HEK293T (cell line): ENCODE measurements around the gene GLB1L3.
"Not testable (repeated sequence)": the region's sequence is repeated elsewhere in the genome, so short reads cannot be mapped to it uniquely, and the experiment has no call there.

Experiments
- FOXA1 ChIP-seq: fragments of 450-650 bp; IDR thresholded peaks from 2 replicates; pipeline ENCODE4 v1.6.1; 2016; ENCODE audit warnings: mild to moderate bottlenecking
- FOXM1 ChIP-seq: fragments of 450-650 bp; IDR thresholded peaks from 2 replicates; pipeline ENCODE4 v1.6.1; 2017; ENCODE audit warnings: mild to moderate bottlenecking, borderline replicate concordance
- L3MBTL2 ChIP-seq: fragments of 450-650 bp; conservative IDR thresholded peaks from 2 replicates; pipeline ENCODE4 v1.6.1; 2016; ENCODE audit warnings: mild to moderate bottlenecking
- SUZ12 ChIP-seq: fragments of 450-650 bp; IDR thresholded peaks from 2 replicates; pipeline ENCODE4 v1.6.1; 2016; ENCODE audit warnings: mild to moderate bottlenecking
- TARDBP ChIP-seq: fragments of 450-650 bp; IDR thresholded peaks from 2 replicates; pipeline ENCODE4 v1.6.1; 2016

DNA sequence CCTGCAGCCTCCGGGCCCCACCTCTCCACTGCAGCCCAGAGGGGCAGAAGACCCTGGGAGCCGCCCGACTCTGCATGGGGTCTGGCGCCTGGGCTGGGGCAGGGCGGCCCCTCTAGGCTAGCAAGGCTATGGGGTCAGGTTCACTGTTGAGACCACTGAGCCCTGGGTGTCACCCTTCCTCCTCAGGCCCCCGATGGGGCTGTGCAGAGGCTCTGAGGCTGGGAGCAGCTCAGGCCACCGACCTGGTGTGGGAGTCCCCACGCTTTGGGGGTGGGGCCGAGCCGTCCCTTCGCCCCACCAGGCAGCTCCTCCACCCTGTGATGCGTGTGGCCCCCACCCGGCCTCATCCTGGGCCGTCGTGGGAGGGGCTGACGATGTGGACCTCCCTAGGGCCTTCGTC, 5.5 kb downstream of the GLB1L3 start:
- TF ChIP-seq L3MBTL2, FOXA1, FOXM1, SUZ12, TARDBP: not testable (repeated sequence)
